ENCODE measurements around the gene LAD1. TPM values are rescaled to one million over a fixed set of nuclear protein-coding genes. Genes with fewer than 3 reads are reported as not detected.

The LAD1 gene
- total and polyA plus RNA-seq, 2 donors (not counting 1 experiment from before 2014, with no cell fraction given), result 0.10 TPM; not detected in 1

- ATAC-seq (ENCODE audit: low read depth) (no peak), DNase-seq (no peak)
- no peaks in the 10 kb centered on the region for H3K9me3 ChIP-seq (ENCODE audit: control extremely low read depth in 1 of 3, control insufficient read depth in 2 of 3, insufficient read depth in 1 of 3, low read length in 2 of 3)
- H3K36me3 ChIP-seq (replicated peaks in 1 of 2; ENCODE audit: control extremely low read depth in 1 of 2, control insufficient read depth in 1 of 2, extremely low read depth in 1 of 2, insufficient read depth in 2 of 2, low read length in 1 of 2), result no peaks in the 10 kb centered on the region
- Mint-ChIP-seq H3K27ac (no peak overlapping the region), H3K4me1 (no peaks in the 10 kb centered on the region), H3K9me3 (ENCODE audit: insufficient read depth) (no peaks in the 10 kb centered on the region), H3K4me3 (no peak overlapping the region), H3K27me3 (peaks cover 20% of the 10 kb centered on the region)
- no peak overlapping the region for H3K27ac ChIP-seq (ENCODE audit: low read length in 2 of 2)
- H3K79me2 ChIP-seq (ENCODE audit: control insufficient read depth, insufficient read depth, low read length), result no peaks in the 10 kb centered on the region
- H3K9ac ChIP-seq (ENCODE audit: low read length), result no peak overlapping the region
- intact Hi-C loops (cut with micrococcal nuclease), result no loop called here
- no peaks in the 10 kb centered on the region for H3K4me1 ChIP-seq (ENCODE audit: control insufficient read depth in 2 of 2, insufficient read depth in 2 of 2, low read length in 2 of 2)
- CTCF ChIA-PET, result no interaction called here
- WGBS (ENCODE audit: insufficient coverage), result 74% methylated on average over 4 of the region's 9 CpGs
- no peak overlapping the region for H3K4me3 ChIP-seq (ENCODE audit: control extremely low read depth in 1 of 5, extremely low read depth in 1 of 5, insufficient read depth in 1 of 5, low read depth in 2 of 5, low read length in 4 of 5)
- TF ChIP-seq, protein P1, sequence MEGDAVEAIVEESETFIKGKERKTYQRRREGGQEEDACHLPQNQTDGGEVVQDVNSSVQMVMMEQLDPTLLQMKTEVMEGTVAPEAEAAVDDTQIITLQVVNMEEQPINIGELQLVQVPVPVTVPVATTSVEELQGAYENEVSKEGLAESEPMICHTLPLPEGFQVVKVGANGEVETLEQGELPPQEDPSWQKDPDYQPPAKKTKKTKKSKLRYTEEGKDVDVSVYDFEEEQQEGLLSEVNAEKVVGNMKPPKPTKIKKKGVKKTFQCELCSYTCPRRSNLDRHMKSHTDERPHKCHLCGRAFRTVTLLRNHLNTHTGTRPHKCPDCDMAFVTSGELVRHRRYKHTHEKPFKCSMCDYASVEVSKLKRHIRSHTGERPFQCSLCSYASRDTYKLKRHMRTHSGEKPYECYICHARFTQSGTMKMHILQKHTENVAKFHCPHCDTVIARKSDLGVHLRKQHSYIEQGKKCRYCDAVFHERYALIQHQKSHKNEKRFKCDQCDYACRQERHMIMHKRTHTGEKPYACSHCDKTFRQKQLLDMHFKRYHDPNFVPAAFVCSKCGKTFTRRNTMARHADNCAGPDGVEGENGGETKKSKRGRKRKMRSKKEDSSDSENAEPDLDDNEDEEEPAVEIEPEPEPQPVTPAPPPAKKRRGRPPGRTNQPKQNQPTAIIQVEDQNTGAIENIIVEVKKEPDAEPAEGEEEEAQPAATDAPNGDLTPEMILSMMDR (IDR thresholded peaks at IDR 0.05), result no peak
- TF ChIP-seq EZH2 (IDR thresholded peaks at IDR 0.05; ENCODE audit: borderline replicate concordance, insufficient read depth, low read depth, low read length, poor library complexity, severe bottlenecking), result no peak
- H3K4me2 ChIP-seq (replicated peaks; ENCODE audit: low read depth, low read length, poor library complexity, severe bottlenecking), result no peak overlapping the region
- no peaks in the 10 kb centered on the region for H4K20me1 ChIP-seq (ENCODE audit: control insufficient read depth, insufficient read depth, low read length, poor library complexity, severe bottlenecking)
- POLR2A ChIA-PET, result no interaction called here
- H2AFZ ChIP-seq (ENCODE audit: insufficient read depth, low read depth, low read length, poor library complexity, severe bottlenecking), result no peak overlapping the region
- H3K27me3 ChIP-seq (replicated peaks in 1 of 4; ENCODE audit: control extremely low read depth in 1 of 4, control insufficient read depth in 3 of 4, insufficient read depth in 4 of 4, low read length in 3 of 4), result peaks cover 0 to 4% (median 0%) of the 10 kb centered on the region in 4 experiments
Observed at GRCh38 chr1:201354151-201354900, 44.8 kb downstream of the LAD1 start.

DNA sequence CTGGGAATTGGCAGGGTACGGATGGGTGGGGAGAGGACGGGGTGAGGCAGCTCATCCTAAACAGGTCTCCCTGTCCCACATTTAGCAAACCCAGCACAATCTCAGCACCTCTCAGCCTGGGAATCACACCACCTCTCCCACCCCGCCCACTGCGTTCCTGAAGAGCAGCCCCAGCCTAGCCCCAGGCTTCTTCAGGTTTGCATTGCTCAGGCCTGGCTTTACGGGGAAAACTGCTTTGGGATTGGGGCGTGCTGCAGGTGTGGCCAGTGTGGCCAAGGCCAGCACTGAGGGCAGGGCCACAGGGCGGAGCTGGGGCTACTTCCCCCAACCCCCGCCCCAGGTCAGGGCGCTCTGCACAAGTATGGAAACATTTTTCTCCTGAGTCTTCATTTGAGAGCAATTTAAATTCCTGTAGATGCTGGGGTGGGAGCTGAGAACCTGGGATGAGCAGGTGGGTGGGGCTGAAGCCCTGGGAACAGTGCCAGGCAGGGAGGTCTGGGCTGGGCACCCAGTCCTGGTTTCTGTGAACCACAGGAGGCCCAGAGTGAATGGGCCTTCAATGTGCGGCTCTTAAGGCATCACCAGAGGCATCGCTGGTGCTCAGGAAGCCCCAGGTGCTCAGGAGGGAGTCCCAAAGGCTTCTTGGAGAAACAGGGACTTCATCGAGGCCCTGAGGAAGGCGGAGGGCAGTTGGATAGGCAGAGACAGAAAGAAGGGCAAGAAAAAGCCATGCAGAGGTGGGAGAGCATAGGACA is 45.8 kb downstream of the LAD1 start:
- Histone ChIP-seq H3K27me3 (replicated peaks in 1 of 4; ENCODE audit: control extremely low read depth in 1 of 4, control insufficient read depth in 3 of 4, insufficient read depth in 4 of 4, low read length in 3 of 4) (peaks cover 0 to 4% (median 0%) of the 10 kb centered on the region in 4 experiments), H3K36me3 (replicated peaks in 1 of 2; ENCODE audit: control extremely low read depth in 1 of 2, control insufficient read depth in 1 of 2, extremely low read depth in 1 of 2, insufficient read depth in 2 of 2, low read length in 1 of 2) (no peaks in the 10 kb centered on the region), H3K4me1 (ENCODE audit: control insufficient read depth in 2 of 2, insufficient read depth in 2 of 2, low read length in 2 of 2) (no peaks in the 10 kb centered on the region), H3K27ac (ENCODE audit: low read length in 2 of 2) (no peak overlapping the region), H3K4me3 (ENCODE audit: control extremely low read depth in 1 of 5, extremely low read depth in 1 of 5, insufficient read depth in 1 of 5, low read depth in 2 of 5, low read length in 4 of 5) (no peak overlapping the region), H3K9ac (ENCODE audit: low read length) (no peak overlapping the region), H2AFZ (ENCODE audit: insufficient read depth, low read depth, low read length, poor library complexity, severe bottlenecking) (no peak overlapping the region), H3K79me2 (ENCODE audit: control insufficient read depth, insufficient read depth, low read length) (no peaks in the 10 kb centered on the region), H3K9me3 (ENCODE audit: control extremely low read depth in 1 of 3, control insufficient read depth in 2 of 3, insufficient read depth in 1 of 3, low read length in 2 of 3) (no peaks in the 10 kb centered on the region), H4K20me1 (ENCODE audit: control insufficient read depth, insufficient read depth, low read length, poor library complexity, severe bottlenecking) (no peaks in the 10 kb centered on the region), H3K4me2 (replicated peaks; ENCODE audit: low read depth, low read length, poor library complexity, severe bottlenecking) (no peak overlapping the region)
- Mint-ChIP-seq H3K27ac (no peak overlapping the region), H3K4me3 (no peak overlapping the region), H3K9me3 (ENCODE audit: insufficient read depth) (no peaks in the 10 kb centered on the region), H3K4me1 (no peaks in the 10 kb centered on the region), H3K27me3 (peaks cover 21% of the 10 kb centered on the region)
- ATAC-seq (ENCODE audit: low read depth), result no peak
- DNase-seq, result no peak
- intact Hi-C loops (cut with micrococcal nuclease), result no loop called here
- CTCF ChIA-PET, result no interaction called here
- TF ChIP-seq, protein P1 (IDR thresholded peaks at IDR 0.05), result no peak
- no peak for TF ChIP-seq EZH2 (IDR thresholded peaks at IDR 0.05; ENCODE audit: borderline replicate concordance, insufficient read depth, low read depth, low read length, poor library complexity, severe bottlenecking)
- WGBS (ENCODE audit: insufficient coverage), result 80% methylated on average over 11 of the region's 13 CpGs
- POLR2A ChIA-PET, result interaction anchor here (0.6 kb wide), 1 partner anchor 1107 kb away, joined by 3 read pairs; no protein-coding TSS in a partner anchor

Measured in B cell (primary cell).